Activated T-helper 17 cell treated with anti-CD3 and anti-CD28 coated beads, Interleukin-2, amount 50 U/mL, for 72 hours (primary cell): Measurements from ENCODE around the gene WNT2B. TPM values are rescaled to one million over a fixed set of nuclear protein-coding genes. Genes with fewer than 3 reads are reported as not detected.

Experiments used
- ATAC-seq: fragments of 150-1000 bp; cut with Tn5 transposase; replicated peaks from 2 replicates; pipeline ENCODE4 v1.10.0; 2021; ENCODE audit warnings: mild to moderate bottlenecking, moderate library complexity
- H3K27ac Mint-ChIP-seq: one replicate; pipeline ENCODE4 v1.8.0; 2022; ENCODE audit warnings: mixed read lengths
- H3K27me3 Mint-ChIP-seq: one replicate; pipeline ENCODE4 v1.8.0; 2022; ENCODE audit warnings: mixed read lengths
- H3K36me3 Mint-ChIP-seq: one replicate; pipeline ENCODE4 v1.8.0; 2022; ENCODE audit warnings: low read depth, mild to moderate bottlenecking, mixed read lengths
- H3K4me1 Mint-ChIP-seq: one replicate; pipeline ENCODE4 v1.8.0; 2022; ENCODE audit warnings: mixed read lengths
- H3K4me3 Mint-ChIP-seq: one replicate; pipeline ENCODE4 v1.8.0; 2022; ENCODE audit warnings: mild to moderate bottlenecking, mixed read lengths
- H3K9me3 Mint-ChIP-seq: one replicate; pipeline ENCODE4 v1.8.0; 2022; ENCODE audit warnings: mixed read lengths
- total RNA-seq, 2 donors: library from RNA; stranded (reverse); gene quantifications; one replicate each; pipeline ENCODE4 v1.2.3, GENCODE V29; 2022

The WNT2B gene
- total RNA-seq, 2 donors from 2014 or later, result 0.32 to 0.48 TPM

GRCh38 chr1:112492076-112492475 lies 16.7 kb upstream of the WNT2B start:
- H3K36me3 Mint-ChIP-seq, result no peaks in the 10 kb centered on the region
- no peak overlapping the region for H3K4me3 Mint-ChIP-seq
- H3K27me3 Mint-ChIP-seq, result peaks cover 13% of the 10 kb centered on the region
- ATAC-seq, result no peak
- H3K9me3 Mint-ChIP-seq, result no peaks in the 10 kb centered on the region
- no peaks in the 10 kb centered on the region for H3K4me1 Mint-ChIP-seq
- no peak overlapping the region for H3K27ac Mint-ChIP-seq

GRCh38 chr1:112493351-112493750 lies 15.4 kb upstream of the WNT2B start:
- no peak for ATAC-seq
- H3K4me1 Mint-ChIP-seq, result no peaks in the 10 kb centered on the region
- H3K27me3 Mint-ChIP-seq, result peaks cover 22% of the 10 kb centered on the region
- no peak overlapping the region for H3K4me3 Mint-ChIP-seq
- no peak overlapping the region for H3K27ac Mint-ChIP-seq
- no peaks in the 10 kb centered on the region for H3K9me3 Mint-ChIP-seq
- H3K36me3 Mint-ChIP-seq, result no peaks in the 10 kb centered on the region

- peaks cover 37% of the 10 kb centered on the region for H3K27me3 Mint-ChIP-seq
- H3K4me1 Mint-ChIP-seq, result no peaks in the 10 kb centered on the region
- H3K27ac Mint-ChIP-seq, result no peak overlapping the region
- H3K9me3 Mint-ChIP-seq, result no peaks in the 10 kb centered on the region
- H3K36me3 Mint-ChIP-seq, result no peaks in the 10 kb centered on the region
- no peak for ATAC-seq
- H3K4me3 Mint-ChIP-seq, result no peak overlapping the region
Measured at GRCh38 chr1:112496290-112496689, 12.5 kb upstream of the WNT2B start.

DNA sequence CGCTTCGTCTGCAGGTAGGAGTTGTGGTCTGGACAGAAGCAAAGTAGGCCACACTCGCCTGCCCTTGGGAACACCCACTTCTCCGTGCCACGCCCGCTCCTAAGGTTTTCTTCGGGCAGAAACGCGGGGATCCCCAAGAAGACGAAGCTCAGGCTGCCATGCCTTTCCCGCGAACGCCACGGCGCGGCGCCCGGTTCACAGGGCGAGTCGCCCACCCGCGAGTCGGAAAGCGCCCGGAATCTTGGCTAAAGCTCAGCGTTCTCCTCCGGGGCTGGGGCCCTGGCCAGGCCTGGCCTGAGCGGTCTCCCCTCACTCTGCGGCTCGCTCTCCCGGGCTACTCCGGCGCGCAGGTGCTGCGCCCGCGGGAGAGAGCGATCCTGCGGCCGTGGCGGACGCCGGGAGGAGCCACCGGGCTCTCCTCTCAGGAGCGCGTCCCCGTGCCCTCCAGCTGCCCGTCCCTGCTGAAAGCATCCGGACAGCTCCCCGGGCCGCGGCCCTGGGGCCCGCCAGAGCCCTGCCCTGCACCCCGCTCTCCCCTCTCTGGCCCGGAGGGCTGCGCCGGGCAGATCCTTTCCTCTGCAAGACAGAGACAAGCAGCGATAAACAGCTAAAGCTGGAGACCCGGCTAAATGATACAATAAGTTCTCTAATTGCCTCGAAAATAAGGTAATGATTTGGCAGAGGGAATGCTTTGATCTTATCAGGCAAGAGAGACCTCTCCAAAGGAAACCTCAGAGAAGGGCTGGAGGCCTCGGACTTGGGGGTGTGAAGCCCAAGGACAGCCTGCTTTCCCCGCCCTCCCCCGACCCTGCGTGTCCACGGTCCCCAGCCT lies 6.7 kb upstream of the WNT2B start:
- Mint-ChIP-seq H3K4me1 (no peaks in the 10 kb centered on the region), H3K27me3 (peaks cover 49% of the 10 kb centered on the region), H3K4me3 (peak overlapping the region; percentile 45), H3K27ac (no peak overlapping the region), H3K36me3 (no peaks in the 10 kb centered on the region), H3K9me3 (no peaks in the 10 kb centered on the region)
- ATAC-seq, result peak; percentile 71

DNA sequence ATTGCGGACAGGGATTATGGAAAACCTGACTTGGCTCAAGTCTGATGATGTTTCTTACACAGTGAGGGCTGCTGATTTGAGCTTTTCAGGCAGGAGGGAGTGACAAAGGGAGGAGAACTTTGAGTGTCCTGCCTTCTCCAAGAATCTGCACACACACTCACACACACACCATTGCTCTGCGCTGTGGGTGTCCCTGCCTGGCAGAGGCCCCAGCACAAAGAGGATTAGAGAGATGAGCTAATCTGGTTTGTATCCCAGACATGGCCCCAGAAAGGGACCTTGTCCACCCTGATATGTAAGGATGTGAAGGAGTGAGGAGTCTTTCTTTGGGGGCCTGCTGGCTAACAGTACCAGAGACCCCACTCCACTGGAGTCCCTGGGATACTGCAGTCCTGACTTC lies 5.9 kb upstream of the WNT2B start:
- Mint-ChIP-seq H3K4me3 (peak overlapping the region; percentile 45), H3K27ac (no peak overlapping the region), H3K27me3 (peaks cover 44% of the 10 kb centered on the region), H3K36me3 (no peaks in the 10 kb centered on the region), H3K9me3 (no peaks in the 10 kb centered on the region), H3K4me1 (no peaks in the 10 kb centered on the region)
- ATAC-seq, result no peak

DNA sequence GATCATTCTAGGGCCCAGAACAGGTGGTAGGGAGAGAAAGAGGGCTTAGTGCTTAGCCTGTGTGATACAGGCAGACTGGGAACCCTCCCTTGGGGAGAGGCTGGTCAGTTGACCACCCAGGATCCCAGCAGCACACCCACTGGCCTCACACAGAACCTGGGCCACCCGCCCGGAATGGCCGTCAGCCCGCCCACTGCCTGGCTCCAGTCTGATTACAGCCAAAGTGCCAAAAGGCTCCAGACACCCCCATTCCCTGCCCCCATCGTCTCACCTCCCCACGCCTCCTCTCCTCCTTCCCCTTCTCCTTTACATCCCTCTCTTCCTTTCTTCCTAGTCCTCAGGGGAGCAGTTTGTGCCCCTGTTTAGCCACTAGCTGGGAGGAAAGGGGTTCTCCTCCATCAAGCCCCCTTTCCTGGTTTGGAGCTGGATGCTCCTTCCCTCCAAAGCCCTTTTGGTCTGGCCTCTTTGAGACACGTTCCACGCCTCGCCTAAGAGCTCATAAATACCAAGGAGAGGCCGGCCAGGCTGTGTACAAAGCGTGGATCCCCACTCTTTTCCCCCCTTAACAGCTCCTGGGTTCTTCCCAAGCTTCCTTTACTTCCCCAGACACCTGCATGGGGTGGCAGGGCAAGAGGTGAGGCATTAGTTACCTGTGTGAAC lies 4.6 kb upstream of the WNT2B start:
- no peak for ATAC-seq
- Mint-ChIP-seq H3K36me3 (no peaks in the 10 kb centered on the region), H3K27ac (no peak overlapping the region), H3K4me3 (no peak overlapping the region), H3K4me1 (no peaks in the 10 kb centered on the region), H3K9me3 (no peaks in the 10 kb centered on the region), H3K27me3 (peaks cover 33% of the 10 kb centered on the region)

- Mint-ChIP-seq H3K4me1 (no peaks in the 10 kb centered on the region), H3K27ac (no peak overlapping the region), H3K4me3 (no peak overlapping the region), H3K27me3 (peaks cover 29% of the 10 kb centered on the region), H3K9me3 (no peaks in the 10 kb centered on the region), H3K36me3 (no peaks in the 10 kb centered on the region)
- ATAC-seq, result no peak
Measured at GRCh38 chr1:112504661-112505399, 3.9 kb upstream of the WNT2B start.

GRCh38 chr1:112505400-112505785 lies 3.4 kb upstream of the WNT2B start:
- no peaks in the 10 kb centered on the region for H3K4me1 Mint-ChIP-seq
- H3K27ac Mint-ChIP-seq, result no peak overlapping the region
- H3K27me3 Mint-ChIP-seq, result peaks cover 26% of the 10 kb centered on the region
- H3K4me3 Mint-ChIP-seq, result no peak overlapping the region
- no peaks in the 10 kb centered on the region for H3K36me3 Mint-ChIP-seq
- no peak for ATAC-seq
- no peaks in the 10 kb centered on the region for H3K9me3 Mint-ChIP-seq

DNA sequence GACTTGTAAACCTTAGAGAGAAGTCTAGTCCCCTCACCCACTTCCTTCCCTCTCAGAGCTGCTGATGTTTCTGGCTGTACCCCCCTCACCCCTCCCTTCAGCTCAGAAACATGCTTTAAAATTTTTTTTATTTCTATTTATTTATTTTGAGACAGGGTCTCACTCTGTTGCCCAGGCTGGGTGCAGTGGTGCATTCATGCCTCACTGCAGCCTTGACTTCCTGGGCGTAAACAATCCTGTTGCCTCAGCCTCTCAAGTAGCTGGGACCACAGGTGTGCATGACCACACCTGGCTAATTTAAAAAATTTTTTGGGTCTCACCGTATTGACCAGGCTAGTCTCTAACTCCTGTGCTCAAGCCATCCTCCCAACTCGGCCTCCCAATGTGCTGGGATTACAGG lies 2.9 kb upstream of the WNT2B start:
- Mint-ChIP-seq H3K36me3 (no peaks in the 10 kb centered on the region), H3K27ac (no peak overlapping the region), H3K4me3 (no peak overlapping the region), H3K9me3 (no peaks in the 10 kb centered on the region), H3K4me1 (no peaks in the 10 kb centered on the region), H3K27me3 (peaks cover 25% of the 10 kb centered on the region)
- ATAC-seq, result no peak

DNA sequence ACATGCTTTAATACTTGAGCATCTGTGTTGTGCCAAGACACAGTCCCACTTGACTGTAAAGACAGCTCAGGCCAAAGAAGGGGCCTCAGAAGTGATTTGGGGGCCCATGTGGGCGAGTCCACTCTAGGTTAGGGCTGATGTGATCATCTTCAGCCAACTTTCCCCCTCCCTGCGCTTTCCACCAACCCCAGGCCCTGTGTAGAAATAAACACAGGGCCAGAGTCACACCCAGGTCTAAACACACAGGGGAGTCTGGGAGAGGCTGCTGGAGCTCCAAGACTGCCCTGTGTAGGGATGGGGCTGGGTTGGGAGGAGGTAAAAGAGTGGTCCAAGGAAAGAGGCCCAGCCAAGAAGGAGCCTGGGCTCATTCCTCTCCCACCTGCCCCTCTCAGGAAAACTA lies 2.5 kb upstream of the WNT2B start:
- Mint-ChIP-seq H3K27ac (no peak overlapping the region), H3K27me3 (peaks cover 21% of the 10 kb centered on the region), H3K36me3 (no peaks in the 10 kb centered on the region), H3K4me1 (no peaks in the 10 kb centered on the region), H3K9me3 (no peaks in the 10 kb centered on the region), H3K4me3 (no peak overlapping the region)
- no peak for ATAC-seq

GRCh38 chr1:112506731-112507130 lies 2.0 kb upstream of the WNT2B start:
- H3K4me3 Mint-ChIP-seq, result no peak overlapping the region
- ATAC-seq, result no peak
- H3K36me3 Mint-ChIP-seq, result no peaks in the 10 kb centered on the region
- no peaks in the 10 kb centered on the region for H3K9me3 Mint-ChIP-seq
- H3K4me1 Mint-ChIP-seq, result no peaks in the 10 kb centered on the region
- H3K27ac Mint-ChIP-seq, result no peak overlapping the region
- H3K27me3 Mint-ChIP-seq, result peaks cover 20% of the 10 kb centered on the region

GRCh38 chr1:112507336-112507735 lies 1.4 kb upstream of the WNT2B start:
- no peaks in the 10 kb centered on the region for H3K9me3 Mint-ChIP-seq
- H3K4me3 Mint-ChIP-seq, result peak overlapping the region; percentile 68
- no peaks in the 10 kb centered on the region for H3K36me3 Mint-ChIP-seq
- no peaks in the 10 kb centered on the region for H3K4me1 Mint-ChIP-seq
- H3K27ac Mint-ChIP-seq, result no peak overlapping the region
- no peak for ATAC-seq
- peaks cover 18% of the 10 kb centered on the region for H3K27me3 Mint-ChIP-seq

- peak; percentile 34 for ATAC-seq
- no peaks in the 10 kb centered on the region for H3K9me3 Mint-ChIP-seq
- no peak overlapping the region for H3K27ac Mint-ChIP-seq
- H3K27me3 Mint-ChIP-seq, result peaks cover 13% of the 10 kb centered on the region
- no peaks in the 10 kb centered on the region for H3K36me3 Mint-ChIP-seq
- H3K4me3 Mint-ChIP-seq, result peak overlapping the region; percentile 68
- no peaks in the 10 kb centered on the region for H3K4me1 Mint-ChIP-seq
Measured at GRCh38 chr1:112507921-112508277, 866 bp upstream of the WNT2B start.

- Mint-ChIP-seq H3K4me1 (no peaks in the 10 kb centered on the region), H3K9me3 (no peaks in the 10 kb centered on the region), H3K4me3 (peak overlapping the region; percentile 23), H3K27me3 (peaks cover 3% of the 10 kb centered on the region), H3K36me3 (no peaks in the 10 kb centered on the region), H3K27ac (no peak overlapping the region)
- peak; percentile 40 for ATAC-seq
Measured at GRCh38 chr1:112509005-112509659, 367 bp downstream of the WNT2B start.
